Stimulated activated CD4-positive, alpha-beta T cell treated with anti-CD3 and anti-CD28 coated beads, Interleukin-12 subunit alpha, Interleukin-12 subunit beta, amount 100 ng/mL, for 4 hours (primary cell): ENCODE measurements around the gene ANTXR2.

Source experiments
- DNase-seq: peaks from one replicate; pipeline ENCODE4 v3.0.0-alpha.2; 2020

ANTXR2 gene

GRCh38 chr4:79854856-79855502, 218.1 kb downstream of the ANTXR2 start:
- no peak for DNase-seq

GRCh38 chr4:79852305-79852730, 220.7 kb downstream of the ANTXR2 start:
- DNase-seq, result no peak

GRCh38 chr4:79851625-79852304, 221.3 kb downstream of the ANTXR2 start:
- DNase-seq, result no peak
